HG02763 (cell line): ENCODE results near the gene LAMC3.
"Not testable (repeated sequence)": the region's sequence is repeated elsewhere in the genome, so short reads cannot be mapped to it uniquely, and the experiment has no call there.

Experiments used
- ATAC-seq: cut with Tn5 transposase; IDR thresholded peaks from one replicate; pipeline ENCODE4 v1.9.1; 2021; ENCODE audit warnings: mild to moderate bottlenecking, moderate library complexity; ENCODE audit not compliant: unreplicated experiment

Gene LAMC3

DNA sequence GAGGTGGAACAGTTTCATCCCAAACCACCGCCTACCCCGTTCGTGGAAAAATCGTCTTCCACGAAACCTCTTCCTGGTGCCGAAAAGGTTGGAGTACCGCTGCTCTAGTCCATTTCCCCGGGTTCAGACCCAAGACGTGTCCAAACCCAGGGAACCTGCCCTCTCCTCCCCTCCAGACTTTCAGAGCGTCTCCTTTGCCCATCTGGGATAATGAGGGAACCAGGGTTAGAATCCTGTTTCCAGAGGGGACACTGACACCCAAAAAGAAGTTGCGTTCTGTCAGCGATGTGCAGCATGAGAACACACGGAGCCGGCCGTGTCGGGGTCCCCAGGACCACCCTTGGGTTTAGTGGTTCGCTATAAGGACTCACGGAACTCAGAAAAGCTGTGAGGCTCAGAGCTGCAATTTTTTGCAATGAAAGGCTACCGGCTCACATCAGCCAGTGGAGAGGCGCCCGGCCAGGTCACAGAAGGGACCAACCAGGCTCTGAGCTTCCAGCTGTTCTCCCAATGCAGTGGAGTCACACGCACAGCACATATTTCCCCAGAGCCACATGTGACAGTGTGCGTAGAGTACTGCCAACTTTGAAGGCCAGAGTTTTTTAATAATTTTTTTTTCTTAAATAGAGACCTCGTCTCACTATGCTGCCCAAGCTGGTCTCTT, 19.4 kb downstream of the LAMC3 start:
- no peak for ATAC-seq

DNA sequence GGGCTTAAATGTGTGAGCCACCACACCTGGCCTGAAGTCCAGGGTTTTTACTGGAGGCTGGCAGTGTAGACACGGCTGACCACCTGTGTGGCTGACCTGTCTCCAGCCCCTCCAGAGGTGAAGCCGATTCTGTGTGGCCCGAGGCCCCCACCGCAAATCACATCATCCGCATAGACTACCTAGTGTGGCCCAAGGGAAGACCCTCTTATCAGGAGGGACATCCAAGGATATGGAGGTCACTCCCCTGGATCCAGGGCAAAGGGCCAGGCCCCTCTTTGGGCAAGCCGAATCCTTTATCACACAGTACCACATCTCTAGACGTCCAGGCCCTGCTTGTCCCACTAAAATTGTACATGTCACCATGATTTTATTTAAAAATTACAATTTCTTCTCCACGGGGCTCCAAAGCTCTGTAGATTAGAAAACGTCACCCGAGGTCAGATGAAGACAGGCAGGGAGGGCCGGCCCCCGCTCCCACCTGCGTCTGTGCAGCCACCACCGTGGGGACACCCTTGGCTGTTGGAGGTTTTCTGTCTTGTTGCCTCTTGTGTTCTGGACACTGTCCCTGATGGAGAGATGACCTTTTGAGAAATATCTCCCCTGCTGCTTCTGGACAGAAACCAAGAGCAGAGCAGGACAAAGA, 20.1 kb downstream of the LAMC3 start:
- no peak for ATAC-seq

DNA sequence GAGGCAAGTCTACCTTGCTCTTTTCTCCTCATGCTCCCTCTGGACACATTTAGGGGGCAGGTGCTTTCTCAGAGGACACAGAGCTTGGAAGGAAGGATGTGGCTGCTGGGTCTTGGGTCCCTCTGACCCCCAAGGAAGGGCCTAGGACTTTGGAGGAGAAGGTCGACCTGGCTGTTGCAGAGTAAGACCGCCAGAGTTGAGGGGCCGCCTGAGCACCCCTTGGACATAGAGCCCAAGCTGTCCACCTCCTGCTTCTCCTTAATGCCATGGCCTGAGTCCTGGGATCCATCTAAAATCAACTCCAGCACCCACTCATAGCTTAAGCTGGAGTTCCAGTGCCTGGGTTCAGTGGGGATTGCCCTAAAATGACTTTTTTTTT, 20.6 kb downstream of the LAMC3 start:
- no peak for ATAC-seq

DNA sequence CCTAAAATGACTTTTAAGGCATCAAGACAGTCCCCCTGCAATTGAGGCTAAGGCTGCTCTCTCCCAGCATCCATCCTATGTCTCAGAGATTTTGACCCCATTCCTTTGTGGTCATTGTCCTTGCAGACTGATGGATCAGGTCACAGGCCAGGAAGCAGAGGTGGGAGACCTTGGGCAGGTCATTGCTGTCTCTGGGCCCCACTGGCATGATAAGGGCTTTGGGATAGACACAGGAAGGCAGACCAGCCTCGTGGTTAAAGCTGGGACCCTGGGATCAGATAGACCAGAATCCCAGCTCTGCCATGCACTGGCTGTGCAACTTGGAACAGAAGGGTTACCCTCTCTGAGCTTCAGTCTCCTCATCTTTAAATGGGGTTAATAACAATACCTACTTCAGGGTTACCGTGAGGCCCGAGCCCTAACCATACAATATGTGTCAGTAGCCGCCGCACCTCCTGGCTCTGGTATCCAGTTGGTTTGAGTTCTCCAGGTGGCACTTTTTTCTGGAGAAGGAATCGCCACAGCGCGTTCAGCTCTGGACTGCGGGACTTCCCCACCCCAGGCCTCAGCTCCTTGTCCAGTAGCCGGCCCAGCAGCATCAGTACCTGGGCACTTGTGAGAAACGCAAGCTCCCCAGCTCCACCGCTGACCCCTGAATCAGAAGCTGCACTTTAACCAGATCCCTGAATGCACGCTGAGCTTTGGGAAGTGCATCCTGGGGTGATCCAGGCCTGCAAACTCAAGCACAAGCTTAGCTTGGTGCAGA, 21.4 kb downstream of the LAMC3 start:
- no peak for ATAC-seq

DNA sequence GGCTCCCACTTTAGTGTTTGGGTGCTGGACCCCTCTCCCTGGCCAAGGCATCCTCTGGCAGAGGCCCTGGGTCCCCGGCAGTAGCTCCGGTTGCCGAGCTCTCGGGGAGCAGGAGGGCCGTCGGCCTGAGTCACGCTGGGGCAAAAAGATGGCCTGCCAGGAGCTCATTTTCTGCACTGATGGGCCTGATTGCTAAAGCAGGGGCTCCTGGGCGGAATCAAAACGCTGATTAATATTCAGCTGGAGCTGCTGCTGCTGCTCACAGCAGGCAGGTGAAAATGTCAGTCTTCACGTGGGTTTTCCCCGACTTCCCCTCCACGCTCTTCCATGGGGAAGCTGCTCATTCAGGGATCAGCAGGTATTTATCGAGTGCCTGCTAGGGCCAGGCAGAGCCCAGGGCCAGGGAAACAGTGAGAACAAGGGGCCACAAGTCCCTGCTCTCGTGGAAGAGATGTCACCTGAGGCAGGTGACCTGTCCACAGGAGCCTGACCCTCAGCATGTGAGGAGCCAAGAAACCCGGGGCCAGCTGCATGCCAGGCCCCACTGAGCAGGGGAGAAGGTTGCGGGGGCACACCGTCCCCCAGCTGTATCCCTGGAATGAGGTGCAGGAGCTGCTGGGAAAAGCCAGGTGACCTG, 22.1 kb downstream of the LAMC3 start:
- ATAC-seq: no peak

DNA sequence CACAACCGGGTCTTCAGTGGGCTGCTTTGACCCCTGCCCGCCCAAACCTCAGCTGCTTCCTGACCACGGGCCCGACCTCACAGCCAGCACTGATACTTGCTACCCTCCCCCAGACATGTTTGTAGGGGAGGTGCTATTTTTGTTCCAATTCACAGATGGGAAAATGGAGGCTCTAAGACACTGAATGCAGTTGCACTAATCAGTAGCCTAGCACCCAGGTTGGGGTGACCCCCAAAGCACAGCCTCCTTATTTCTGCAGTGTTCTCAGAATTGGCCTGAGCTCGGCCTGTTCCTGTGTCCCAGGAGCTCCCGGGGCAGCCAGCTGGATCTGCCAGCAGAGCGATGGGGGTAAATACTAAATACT, 22.6 kb downstream of the LAMC3 start:
- ATAC-seq: no peak

DNA sequence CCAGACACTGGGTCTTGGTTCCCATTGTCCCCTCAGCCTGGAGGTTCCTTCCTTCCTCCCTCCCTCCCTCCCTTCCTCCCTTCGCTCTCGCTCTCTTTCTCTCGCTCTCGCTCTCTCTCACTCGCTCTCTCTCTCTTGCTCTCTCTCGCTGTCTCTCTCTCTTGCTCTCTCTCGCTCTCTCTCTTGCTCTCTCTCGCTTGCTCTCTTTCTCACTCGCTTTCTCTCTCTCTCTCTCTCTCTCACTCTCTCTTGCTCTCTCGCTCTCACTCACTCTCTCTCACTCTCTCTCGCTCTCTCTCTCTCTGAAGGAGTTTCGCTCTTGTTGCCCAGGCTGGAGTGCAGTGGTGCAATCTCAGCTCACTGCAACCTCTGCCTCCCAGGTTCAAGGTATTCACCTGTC, 23.4 kb downstream of the LAMC3 start:
- ATAC-seq: no peak

DNA sequence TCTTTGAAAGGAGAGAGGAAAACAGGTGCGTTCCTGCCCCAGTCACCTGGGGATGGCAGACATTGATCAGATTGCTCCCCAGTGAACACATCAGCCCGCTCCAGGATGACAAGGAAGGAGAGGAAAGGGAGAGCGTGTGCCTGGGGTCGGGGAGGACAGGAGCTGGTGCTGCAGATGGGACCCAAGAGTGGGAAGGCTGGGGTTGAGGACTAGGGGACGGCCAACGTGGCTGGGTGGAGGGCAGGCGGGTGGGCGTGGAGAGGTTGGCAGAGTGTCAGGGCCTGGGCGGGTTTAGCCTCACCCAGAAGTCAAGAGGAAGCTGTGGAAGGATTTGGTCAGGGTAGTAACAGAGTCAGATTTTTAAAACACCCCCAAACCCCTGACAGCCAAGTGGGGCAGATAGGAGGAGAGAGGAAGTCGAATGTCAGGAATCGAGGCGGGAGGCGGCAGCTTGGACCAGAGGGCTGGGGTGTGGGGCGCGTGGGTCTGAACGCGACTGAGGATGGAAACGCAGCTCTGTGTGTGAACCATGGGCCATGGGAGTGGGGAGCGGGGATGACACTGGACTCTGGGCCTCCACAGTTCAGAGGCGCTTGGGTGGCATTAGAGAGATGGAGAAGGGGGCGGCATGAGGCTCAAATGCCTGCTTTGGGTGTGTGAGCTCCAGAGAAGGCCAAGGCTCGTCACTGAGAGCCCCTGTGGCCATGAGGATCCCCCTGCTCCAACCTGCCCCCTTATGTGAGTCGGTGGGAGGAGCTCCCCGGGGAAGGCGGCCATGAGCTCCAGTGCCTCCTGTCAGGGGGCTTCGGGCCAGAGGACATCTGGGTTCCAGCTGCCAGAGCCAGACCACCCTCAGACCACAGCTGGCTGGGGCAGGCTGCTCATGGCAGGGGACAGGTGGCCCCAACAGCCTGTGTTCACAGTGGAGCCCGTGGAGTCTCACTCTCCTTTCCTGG, 24.6 kb downstream of the LAMC3 start:
- no peak for ATAC-seq

DNA sequence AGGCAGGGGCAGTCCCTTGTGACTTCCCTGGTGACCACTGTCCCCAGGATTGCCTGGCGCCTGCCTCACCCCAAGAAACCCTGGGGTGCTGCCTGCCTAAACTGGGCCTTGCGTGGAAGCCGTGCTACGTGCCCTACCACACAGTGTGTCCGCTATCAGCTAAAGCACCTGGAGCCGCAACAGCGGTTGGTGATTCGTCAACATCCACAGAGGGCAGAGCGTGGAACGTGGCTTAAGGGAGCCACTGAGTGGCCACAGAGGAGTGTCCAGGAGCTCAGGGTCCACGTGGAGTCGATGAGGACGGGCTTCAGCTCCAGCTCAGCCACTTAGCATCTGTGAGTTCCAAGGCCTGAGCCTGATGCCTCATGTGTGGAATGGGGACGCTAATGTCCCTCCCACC, 25.3 kb downstream of the LAMC3 start:
- ATAC-seq: no peak

DNA sequence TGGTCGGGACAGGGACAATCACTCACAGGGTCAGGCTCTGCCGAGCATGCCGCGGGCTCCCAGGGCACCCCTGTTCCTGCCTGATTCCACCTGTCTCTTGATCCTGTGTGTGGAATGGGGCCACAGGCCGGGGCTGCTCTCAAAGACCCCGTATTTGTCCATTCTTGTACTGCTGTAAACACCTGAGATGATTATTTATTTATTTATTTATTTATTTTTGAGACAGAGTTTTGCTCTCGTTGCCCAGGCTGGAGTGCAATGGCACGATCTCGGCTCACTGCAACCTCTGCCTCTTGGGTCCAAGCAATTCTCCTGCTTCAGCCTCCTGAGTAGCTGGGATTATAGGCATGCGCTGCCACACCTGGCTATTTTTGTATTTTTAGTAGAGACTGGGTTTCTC, 25.8 kb downstream of the LAMC3 start:
- ATAC-seq: not testable (repeated sequence)

DNA sequence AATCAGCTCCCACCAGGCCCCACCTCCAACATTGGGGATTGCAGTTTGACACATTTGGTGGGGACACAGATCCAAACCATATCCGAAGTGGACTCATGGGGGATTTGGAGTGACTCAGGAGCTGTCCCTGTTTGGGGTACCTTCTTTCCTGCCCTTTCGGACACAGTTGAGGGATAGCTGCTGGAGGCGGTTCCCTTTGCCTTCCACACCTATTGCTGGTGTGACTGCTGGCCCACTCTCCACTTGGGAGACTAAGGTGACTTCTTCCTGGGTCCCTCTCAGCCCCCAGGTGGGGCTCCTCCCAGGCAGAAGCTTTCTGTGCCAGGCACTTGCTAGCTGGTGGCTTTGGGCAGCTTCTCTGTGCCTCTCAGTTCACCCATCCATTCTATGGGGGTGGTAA, 26.6 kb downstream of the LAMC3 start:
- no peak for ATAC-seq

DNA sequence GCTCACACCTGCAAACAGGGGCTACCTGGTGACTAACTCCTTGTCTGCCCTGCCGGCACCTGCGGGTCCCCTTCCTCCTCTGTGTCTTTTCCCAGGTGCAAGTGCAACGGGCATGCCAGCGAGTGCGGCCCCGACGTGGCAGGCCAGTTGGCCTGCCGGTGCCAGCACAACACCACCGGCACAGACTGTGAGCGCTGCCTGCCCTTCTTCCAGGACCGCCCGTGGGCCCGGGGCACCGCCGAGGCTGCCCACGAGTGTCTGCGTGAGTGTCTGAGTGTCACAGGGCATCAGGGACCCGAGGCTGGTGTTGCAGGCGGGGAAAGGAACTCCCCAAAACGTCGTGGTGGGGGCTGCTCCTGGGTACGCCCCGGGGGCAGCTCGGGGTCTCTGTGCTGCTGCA, 27.1 kb downstream of the LAMC3 start:
- no peak for ATAC-seq

DNA sequence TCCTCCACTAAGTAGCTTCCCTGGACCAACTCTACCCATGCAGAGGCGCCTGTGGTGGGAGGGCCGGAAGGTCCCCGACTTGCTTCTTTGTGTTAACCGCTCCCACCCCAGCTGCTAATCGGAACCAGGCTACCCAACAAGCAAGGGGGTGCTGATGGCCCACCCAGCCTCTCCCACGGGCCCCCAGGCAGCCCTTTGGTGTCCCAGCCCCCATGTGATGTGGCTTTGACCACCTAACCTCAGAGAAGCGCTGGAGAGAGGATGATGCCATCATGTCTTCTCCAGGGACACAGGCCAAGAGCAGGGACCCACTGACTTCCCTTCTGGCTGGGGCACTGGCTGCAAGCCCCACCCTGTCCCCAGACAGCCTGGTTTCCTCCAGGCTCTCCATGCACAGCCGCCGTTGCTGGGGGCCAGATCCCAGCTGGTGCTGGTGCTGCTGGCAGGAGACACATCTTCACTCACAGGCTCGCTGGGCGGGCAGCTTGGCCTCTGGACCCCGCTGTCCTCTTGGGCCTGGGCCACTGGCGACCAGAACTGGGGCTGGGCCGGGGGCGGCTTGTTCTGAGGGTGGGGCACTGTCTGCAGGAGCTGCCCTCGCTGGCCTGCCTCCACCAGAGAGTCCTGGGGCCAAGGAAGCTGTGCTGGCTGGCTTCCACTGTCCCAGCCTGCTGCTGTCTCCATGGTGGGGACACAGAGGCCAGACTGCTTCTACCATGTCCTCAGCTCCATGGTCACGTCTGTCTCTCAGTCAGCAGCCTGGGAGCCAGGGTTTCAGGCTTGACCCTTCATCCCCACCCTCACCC, 27.8 kb downstream of the LAMC3 start:
- ATAC-seq: no peak

DNA sequence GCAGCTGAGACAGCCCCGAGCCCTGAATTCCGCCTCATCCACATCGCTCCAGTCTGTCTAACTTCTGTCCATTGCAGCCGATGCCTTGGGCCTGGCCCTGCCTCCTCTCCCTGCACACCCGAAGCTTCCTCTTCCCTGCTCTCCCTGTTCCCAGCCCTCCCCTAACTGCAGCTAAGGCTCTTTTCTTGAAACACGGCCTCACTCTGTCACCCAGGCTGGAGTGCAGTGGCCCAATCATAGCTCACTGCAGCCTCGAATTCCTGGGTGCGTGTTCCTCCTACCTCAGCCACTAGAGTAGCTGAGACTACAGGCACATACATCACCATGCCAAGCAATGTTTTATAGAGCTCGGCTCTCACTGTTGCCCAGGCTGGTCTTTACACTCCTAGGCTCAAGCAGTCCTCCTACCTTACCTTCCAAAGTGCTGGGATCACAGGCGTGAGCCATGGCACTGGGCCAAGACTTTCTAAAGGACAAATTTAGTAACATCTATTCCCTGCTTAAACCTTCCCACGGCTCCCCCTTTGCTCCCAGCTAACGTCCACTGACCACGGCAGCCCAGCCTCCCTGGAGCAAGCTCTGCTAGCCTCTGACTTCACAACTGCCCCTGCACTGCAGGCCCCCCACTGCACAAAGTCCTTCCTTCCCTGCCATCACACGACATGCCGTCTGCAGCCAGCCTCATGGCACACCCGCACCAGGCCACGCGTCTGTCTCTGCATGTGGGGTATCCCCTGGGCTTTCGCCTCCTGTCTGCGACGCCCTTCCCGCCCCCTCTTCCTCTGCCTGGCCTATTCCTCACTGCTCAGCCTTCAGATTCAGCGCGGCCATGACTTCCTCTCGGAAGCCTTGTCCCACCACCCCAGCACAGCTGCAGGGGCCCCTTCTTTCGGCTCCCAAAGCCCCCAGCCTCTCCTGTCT, 28.6 kb downstream of the LAMC3 start:
- no peak for ATAC-seq

DNA sequence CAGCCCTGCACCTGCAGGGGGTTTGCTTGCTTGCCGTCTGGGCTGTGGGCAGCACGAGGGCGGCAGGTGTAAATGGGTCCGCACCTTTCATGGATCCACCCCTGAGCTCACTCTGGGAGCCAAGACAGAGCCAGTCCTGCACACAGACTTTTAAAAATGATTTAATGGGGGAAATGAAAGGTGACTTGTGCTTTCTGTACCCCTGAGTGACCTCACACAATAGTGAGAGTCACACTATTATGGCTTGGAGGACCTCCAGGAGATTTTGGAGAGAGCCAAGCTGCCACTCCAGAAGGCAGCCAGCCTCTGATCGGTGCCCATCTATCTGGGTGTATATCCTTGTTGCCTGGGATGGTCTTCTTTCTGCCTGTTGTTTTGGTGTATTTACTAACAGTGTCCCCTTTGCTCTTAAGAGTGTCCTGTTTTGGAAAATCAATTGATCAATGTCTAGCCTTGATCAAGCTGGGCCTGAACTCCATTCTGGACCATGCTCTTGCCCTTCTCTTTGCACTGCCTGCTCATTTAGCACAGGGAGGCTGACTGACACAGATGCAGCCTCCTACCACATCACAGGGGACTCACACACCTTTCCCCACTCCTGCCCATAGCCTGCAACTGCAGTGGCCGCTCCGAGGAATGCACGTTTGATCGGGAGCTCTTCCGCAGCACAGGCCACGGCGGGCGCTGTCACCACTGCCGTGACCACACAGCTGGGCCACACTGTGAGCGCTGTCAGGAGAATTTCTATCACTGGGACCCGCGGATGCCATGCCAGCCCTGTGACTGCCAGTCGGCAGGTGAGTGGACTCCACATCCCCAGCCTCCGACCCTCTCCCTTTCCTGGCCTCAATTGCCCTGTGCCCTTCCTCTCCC, 29.5 kb downstream of the LAMC3 start:
- no peak for ATAC-seq

DNA sequence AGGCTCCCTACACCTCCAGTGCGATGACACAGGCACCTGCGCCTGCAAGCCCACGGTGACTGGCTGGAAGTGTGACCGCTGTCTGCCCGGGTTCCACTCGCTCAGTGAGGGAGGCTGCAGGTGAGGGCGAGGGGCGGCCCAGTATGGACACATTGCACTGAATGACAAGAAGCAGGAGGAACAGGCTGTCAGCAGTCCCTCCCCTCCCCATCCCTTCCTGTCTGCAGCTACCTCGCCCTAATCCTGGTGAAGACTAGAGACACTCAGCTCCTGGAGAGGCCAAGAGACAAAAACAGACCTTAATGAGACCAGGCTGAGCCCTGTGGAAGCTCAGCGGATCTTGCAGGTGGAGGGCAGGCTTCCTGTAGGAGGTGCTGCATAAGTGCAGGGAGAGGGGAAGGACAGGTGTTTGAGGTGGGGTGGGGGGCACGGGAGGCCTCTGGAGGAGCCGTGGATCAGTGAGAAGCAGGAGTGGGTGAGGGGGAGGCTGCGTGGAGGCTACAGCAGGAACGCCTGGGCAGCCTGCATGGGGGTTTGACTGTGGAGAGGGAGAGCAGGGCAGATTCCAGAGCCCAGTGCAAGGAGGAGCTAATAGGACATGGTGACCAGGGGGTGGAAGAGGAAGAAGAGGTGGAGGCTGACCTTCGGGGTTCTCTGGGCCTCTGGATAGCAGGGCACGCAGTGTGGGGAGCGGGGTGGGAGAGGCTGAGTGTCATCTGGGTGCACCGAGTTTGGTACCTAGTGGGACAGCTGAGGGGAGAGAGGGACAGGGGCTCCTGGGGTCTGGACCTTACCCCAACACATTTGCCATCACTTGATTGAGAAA, 30.4 kb downstream of the LAMC3 start:
- no peak for ATAC-seq

DNA sequence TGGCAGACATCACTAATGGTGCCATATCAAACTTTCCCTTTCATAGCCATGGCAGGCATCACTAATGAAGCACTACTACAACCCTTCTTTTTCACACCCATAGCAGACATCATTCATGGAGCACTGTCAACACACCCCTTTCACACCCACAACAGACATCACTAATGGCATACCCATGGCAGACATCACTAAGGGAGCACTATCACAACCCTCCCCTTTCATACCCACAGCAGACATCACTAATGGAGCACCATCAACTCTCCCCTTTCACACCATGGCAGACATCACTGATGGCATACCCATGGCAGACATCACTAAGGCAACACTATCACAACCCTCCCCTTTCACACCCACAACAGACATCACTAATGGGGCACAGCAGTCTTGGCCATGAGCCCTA, 33.7 kb downstream of the LAMC3 start:
- no peak for ATAC-seq
